Measurements from ENCODE around the gene MFGE8.
"Not testable (repeated sequence)": the region's sequence is repeated elsewhere in the genome, so short reads cannot be mapped to it uniquely, and the experiment has no call there.

Gene MFGE8, protein sequence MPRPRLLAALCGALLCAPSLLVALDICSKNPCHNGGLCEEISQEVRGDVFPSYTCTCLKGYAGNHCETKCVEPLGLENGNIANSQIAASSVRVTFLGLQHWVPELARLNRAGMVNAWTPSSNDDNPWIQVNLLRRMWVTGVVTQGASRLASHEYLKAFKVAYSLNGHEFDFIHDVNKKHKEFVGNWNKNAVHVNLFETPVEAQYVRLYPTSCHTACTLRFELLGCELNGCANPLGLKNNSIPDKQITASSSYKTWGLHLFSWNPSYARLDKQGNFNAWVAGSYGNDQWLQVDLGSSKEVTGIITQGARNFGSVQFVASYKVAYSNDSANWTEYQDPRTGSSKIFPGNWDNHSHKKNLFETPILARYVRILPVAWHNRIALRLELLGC

DNA sequence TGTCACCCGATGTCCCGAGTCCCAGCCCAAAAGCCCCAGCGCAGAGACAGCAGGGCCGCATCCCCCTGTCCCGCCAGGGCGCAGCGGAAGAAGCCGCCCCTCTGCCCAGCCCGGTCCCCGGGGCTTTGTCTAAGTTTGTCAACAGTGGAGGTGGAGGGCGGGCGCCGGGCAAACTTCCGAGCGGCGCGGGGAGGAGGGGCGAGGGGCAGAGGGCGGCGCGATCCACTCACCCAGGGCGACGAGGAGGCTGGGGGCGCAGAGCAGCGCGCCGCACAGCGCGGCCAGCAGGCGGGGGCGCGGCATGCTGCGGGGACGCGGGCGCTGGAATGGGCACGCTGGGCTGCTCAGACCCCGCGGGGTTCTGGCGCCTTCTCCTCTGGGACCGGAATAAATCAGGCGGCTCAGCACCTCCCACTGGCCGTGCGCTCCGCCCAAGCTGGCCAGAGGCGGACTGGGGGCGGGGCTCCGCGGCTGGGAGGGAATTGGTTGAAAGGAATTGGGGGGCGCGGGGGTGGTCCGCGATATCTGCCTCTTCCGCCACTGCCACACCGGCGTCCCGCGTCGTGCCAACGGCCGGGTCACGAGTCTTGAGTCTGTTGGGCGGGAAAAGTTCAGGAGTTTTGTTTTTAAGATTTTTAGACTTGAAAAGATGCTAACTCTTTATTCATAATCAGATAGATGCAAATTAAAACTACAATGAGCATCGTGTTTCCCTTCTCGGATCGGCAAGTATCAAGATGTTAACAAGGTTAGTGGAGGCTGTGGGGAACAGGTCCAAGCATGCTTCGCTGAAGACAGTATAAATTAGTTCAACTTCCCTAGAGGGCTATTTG is at the start of gene MFGE8:
MFGE8 (minus strand) TSS at position 363 of the 833 bp plus-strand sequence; CDS start at position 303, 60 bp downstream.
- peak; percentile 75 for DNase-seq (ENCODE audit: low spot score)

DNA sequence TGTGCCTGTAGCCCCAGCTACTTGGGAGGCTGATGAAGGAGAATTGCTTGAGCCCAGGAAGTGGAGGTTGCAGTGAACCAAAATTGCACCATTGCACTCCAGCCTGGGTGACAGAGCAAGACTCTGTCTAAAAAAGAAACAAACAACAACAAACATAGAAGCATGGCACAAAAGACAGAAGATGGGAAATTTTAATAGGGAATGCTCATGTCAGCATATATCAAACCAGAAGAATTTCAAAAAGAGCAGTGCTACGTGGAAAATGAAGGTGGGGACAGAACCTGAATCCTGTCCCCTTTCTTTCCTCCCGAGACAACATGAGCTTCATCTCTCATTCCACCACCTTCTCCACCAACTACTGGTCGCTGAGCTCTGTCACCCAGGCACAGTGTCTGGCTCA is 46.3 kb upstream of the MFGE8 start:
- DNase-seq (ENCODE audit: low spot score) = no peak

GRCh38 chr15:88956906-88957305 is 43.7 kb upstream of the MFGE8 start:
- no peak for DNase-seq (ENCODE audit: low spot score)

DNA sequence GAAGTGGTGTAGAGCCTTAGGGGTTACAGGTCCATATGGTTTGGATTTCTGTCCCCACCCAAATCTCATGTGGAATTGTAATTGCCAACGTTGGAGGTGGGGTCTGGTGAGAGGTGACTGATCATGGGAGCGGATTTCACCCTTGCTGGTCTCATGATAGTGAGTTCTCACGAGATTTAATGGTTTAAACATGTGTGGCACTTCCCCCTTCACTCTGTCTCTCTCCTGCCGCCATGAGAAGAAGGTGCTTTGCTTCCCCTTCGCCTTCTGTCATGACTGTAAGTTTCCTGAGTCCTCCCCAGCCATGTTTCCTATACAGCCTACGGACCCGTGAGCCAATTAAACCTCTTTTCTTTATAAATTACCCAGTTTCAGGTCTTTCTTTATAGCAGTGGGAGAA is 43.1 kb upstream of the MFGE8 start:
- DNase-seq (ENCODE audit: low spot score) = no peak

DNA sequence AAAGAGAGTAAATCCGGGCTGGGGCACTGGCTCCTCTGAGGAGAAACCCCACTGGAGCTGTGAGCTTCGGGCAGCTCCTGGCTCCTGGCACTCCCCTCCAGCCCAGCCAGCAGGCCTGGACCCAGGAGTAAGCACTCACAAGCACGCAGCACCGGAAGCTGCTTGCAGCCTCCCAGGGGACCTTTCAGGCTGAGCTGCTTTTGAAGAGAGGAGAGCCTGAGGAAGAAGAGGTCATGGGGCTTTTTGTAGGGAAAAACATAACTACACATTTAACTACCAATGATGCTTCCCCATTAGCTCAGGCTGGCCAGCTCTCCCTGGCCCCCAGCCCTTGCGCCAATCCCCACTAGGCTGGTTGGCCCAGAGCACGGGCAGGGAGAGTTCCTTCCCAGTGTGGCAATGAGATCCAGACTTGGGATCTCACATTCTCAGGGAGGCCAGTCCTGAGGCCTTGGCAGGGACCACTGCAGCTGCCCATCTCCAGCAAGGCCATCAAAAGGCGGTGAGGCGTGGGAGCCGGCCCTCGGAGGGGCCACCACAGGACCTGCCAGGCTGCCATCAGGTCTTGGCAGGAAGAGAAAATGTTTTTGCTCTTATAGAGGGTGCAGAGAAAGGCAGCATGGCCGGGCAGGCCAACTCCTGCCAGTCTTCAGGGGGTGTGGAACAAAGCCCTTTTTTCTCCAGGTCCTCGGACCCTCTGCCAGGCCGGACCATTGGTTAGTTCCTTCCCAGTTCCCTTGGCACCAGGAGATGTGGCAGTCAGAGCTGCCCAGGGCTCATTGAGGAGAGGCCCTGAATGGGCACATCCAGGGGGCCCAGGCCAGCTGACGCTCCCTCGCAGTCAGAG is 41.5 kb upstream of the MFGE8 start:
- DNase-seq (ENCODE audit: low spot score) = no peak

- no peak for DNase-seq (ENCODE audit: low spot score)
These were observed 37.5 kb upstream of the MFGE8 start for GRCh38 chr15:88950600-88951160.

DNA sequence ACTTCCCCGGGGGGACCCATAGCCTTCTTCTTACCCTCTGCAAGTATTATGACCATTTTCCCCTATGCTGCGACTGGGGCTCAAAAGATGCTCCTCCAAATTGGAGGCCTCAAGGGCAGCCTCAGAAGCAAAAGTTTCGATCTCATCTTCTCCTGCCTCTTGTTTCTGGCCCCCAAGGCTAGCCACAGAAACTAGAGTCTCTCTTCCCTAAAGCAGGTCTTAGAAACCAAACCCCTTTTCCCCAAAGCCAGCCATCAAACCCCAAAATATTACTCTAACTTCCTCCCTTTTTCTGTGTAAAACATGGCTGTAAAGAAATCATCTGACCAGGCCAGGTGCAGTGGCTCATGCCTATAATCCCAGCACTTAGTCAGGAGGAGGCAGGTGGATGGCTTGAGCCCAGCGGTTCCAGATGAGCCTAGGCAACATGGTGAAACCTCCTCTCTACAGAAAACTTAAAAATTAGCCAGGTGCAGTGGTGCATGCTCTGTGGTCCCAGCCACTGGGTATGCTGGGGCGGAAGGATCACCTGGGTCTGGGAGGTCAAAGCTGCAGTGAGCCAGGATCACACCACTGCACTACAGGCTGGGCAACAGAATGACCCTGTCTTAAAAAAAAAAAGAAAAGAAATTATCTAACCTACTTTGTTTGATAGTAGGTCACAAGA is 36.7 kb upstream of the MFGE8 start:
- DNase-seq (ENCODE audit: low spot score) = no peak

DNA sequence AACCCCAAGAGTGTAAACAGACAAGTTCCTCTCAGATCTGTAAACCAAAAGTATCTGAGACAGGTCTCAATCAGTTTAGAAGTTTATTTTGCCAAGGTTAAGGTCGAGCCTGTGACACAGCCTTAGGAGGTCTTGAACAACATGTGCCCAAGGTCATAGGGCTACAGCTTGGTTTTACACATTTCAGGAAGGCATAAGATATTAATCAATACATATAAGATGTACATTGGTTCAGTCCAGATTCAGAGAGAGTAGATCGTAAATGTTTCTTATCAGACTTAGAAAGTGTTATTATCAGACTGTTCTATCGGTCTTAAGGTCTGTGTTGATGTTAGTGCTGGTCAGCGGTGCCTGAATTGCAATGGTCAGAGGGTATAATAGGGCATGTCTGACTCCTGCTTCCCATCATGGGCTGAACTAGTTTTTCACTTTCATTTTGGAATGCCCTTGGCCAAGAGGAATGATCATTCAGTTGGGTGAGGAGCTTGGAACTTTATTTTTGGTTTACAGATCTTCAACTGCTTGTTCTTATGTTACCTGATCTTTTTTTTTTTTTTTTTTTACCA is 27.0 kb upstream of the MFGE8 start:
- no peak for DNase-seq (ENCODE audit: low spot score)

GRCh38 chr15:88939486-88939806 is 26.3 kb upstream of the MFGE8 start:
- DNase-seq (ENCODE audit: low spot score) = no peak

GRCh38 chr15:88938802-88939485 is 25.8 kb upstream of the MFGE8 start:
- DNase-seq (ENCODE audit: low spot score) = no peak

DNA sequence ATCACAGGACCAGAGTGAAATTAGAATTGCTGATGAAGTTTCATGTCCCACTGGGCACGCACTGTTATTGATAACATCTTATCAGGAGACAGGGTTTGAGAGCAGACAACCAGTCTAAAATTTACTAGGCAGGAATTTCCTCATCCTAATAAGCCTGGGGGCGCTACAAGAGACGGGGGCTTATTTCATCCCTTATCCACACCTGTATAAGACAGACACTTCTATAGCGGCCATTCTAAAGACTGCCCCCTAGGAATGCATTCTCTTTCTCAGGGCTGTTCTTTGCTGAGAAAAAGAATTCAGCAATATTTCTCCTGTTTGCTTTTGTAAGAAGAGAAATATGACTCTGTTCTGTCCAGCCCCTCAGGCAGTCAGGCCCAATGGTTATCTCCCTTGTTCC is 21.3 kb upstream of the MFGE8 start:
- not testable (repeated sequence) for DNase-seq (ENCODE audit: low spot score)

GRCh38 chr15:88932875-88933330 is 19.7 kb upstream of the MFGE8 start:
- no peak for DNase-seq (ENCODE audit: low spot score)

- DNase-seq (ENCODE audit: low spot score) = no peak
These were observed 19.2 kb upstream of the MFGE8 start for GRCh38 chr15:88932271-88932874.

- DNase-seq (ENCODE audit: low spot score) = no peak
These were observed 17.4 kb upstream of the MFGE8 start for GRCh38 chr15:88930579-88930978.

GRCh38 chr15:88929358-88930098 is 16.3 kb upstream of the MFGE8 start:
- not testable (repeated sequence) for DNase-seq (ENCODE audit: low spot score)

GRCh38 chr15:88928192-88928591 is 15.0 kb upstream of the MFGE8 start:
- DNase-seq (ENCODE audit: low spot score) = not testable (repeated sequence)

- not testable (repeated sequence) for DNase-seq (ENCODE audit: low spot score)
These were observed 12.5 kb upstream of the MFGE8 start for GRCh38 chr15:88925648-88926047.

- not testable (repeated sequence) for DNase-seq (ENCODE audit: low spot score)
These were observed 7.8 kb upstream of the MFGE8 start for GRCh38 chr15:88920892-88921435.
